T-helper 1 cell treated with Interleukin-12 subunit alpha and Interleukin-12 subunit beta and Interleukin-4 antibody, amounts not matched to agents 30 ng/mL and 1 ng/mL, for 36 hours (primary cell): Measurements from ENCODE around the gene CYB561D2. TPM values are rescaled to one million over a fixed set of nuclear protein-coding genes. Genes with fewer than 3 reads are reported as not detected.

ENCODE experiments used
- intact Hi-C: fragments of 100-400 bp; cut with micrococcal nuclease; formaldehyde crosslinking; loops from one replicate; pipeline ENCODE4 v1.15.1; 2024
- total RNA-seq: library from RNA; stranded (reverse); gene quantifications from 2 replicates; pipeline ENCODE4 v1.2.3, GENCODE V29; 2022

The CYB561D2 gene
- total RNA-seq, 1 donor from 2014 or later: 45.6 TPM

DNA sequence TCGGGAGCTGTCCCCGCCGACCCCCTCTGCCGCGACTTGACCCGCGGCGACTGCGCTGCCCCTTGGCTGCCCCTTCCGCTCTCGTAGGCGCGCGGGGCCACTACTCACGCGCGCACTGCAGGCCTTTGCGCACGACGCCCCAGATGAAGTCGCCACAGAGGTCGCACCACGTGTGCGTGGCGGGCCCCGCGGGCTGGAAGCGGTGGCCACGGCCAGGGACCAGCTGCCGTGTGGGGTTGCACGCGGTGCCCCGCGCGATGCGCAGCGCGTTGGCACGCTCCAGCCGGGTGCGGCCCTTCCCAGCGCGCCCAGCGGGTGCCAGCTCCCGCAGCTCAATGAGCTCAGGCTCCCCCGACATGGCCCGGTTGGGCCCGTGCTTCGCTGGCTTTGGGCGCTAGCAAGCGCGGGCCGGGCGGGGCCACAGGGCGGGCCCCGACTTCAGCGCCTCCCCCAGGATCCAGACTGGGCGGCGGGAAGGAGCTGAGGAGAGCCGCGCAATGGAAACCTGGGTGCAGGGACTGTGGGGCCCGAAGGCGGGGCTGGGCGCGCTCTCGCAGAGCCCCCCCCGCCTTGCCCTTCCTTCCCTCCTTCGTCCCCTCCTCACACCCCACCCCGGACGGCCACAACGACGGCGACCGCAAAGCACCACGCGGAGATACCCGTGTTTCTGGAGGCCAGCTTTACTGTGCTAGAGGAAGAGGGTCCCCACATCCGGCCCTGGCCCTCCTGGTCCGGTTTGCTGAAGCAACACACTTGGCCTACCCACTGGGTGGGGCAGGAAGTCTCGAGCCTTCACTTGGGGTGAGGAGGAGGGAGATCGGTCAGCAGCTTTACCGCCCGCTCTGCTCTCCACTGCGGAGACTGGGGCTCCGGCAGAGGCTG is 10.0 kb upstream of the CYB561D2 start, which contains the start of gene RASSF1:
Gene RASSF1, minus strand, starts transcription at position 389 of the 882 bp plus-strand sequence. Its CDS starts 31 bp downstream, at position 358.
- intact Hi-C loops: loop anchor here (1.0 kb wide), 1 partner anchor 10 kb away; the partner anchor contains the start of genes CYB561D2 and NPRL2

DNA sequence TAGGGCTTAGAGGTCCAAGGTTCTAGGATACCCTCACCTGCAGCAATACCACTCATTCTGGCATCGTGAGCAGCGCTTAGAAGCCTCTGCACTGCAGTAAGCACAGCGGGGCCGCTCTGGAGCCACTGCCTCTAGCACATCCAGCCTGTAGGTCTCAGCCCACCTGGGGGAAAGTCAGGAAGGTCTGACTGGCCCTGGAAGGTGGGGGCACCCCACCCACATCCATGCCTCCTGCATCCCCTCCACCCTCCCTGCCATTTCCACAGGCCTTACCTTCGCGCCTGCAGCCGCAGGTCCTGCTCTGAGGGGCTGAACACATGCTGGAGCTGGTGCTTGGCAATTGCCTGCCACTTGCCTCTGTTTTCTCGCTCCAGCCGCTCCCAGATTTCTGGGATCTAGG is 9.1 kb upstream of the CYB561D2 start:
- intact Hi-C loops: loop anchor here (1.0 kb wide), 1 partner anchor 9 kb away; the partner anchor contains the start of genes CYB561D2 and NPRL2

DNA sequence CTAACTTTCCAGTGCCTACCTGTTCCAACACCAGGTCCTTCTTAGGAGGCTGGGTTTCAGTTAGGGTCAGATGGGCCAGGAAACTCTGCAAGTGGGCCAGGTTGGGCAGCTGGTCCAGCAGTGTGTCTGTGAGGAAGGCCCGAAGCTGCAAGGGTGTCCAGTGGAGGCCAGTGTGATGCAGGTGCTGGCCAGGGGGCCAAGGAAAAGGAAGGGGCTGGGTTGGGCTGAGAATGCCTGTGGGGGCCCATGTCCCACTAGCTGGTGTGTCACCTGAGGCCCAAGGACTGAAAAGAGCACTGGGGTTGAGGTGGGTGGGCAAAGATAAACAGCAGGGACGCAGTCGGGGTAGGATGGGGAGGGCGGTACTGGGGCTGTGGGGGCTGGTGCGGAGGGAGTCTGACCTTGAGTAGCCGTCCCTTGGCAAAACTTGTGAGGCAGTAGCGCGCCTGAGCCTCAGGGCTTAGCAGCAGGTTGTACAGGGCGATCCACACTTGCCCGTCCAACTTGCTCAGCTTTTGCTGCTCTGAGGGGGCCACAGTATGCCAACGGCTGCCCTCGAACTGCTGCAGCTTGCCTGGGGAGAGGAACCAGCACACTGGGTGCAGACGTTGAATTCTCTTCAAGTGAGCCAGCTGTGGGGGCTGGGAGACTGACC is 8.5 kb upstream of the CYB561D2 start:
- intact Hi-C loops: loop anchor here (1.0 kb wide), 1 partner anchor 8 kb away; the partner anchor contains the start of genes CYB561D2 and NPRL2

DNA sequence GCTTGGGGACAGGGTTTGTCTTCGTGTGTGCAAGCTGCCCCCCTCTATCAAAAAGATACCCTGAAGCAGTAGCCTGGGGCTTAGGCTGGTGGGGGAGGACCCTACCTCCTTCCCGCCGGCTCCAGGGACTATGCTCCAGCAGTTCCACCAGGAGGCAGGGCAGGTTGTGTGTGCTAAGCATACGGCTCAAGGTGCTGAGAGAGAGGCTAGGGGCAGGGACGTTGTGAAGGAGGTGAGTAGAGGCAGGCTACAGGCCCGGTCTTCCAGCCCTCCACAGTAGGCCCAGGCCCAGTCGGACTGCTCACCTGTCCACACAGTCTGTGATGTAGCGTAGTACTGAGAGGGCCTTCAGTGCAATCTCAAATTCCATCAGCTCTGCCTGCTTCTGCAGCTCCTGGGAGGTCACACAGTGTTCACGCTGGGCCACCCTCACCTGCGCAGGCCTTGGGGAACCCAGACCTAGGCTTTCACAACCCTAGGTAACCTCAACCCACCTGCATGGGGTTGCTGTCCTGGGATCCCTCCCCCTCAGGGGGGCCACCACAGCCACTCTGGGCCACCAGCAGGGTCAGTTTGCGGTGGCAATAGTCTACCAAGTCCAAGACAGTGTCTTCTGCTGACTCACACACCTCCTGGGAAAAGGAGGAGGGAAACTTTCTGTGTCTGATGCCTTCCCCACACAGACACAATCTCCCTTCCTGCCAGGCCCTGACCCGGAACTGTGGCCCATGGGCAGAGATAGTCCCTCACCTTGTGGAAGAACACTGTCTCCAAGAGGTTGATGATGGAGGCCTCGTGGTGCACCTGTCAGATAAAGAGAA is 7.6 kb upstream of the CYB561D2 start:
- intact Hi-C loops: no loop called here

DNA sequence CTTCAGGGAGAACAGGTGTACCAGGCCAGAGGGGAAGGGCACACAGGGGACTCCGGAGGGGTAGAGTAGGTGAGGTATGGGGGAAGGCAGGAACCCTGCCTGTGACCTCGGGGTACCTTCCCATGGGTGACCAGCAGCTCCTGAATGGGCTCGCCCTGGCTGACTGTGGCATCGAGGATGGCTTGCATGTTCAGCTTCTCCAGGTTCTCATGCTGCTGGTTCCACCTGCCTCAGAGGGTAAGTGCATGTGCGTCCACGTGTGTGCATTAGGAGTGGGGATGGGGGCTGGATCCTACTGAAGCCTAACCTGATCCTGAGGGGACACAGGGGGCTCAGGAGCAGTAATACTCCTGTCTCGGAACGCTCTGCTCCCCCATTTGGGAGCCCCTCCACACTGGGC is 5.7 kb upstream of the CYB561D2 start:
- intact Hi-C loops: loop anchor here (2.0 to 5.0 kb wide), 2 partner anchors 14 to 1342 kb away; partner anchors contain the start of gene TMEM115

DNA sequence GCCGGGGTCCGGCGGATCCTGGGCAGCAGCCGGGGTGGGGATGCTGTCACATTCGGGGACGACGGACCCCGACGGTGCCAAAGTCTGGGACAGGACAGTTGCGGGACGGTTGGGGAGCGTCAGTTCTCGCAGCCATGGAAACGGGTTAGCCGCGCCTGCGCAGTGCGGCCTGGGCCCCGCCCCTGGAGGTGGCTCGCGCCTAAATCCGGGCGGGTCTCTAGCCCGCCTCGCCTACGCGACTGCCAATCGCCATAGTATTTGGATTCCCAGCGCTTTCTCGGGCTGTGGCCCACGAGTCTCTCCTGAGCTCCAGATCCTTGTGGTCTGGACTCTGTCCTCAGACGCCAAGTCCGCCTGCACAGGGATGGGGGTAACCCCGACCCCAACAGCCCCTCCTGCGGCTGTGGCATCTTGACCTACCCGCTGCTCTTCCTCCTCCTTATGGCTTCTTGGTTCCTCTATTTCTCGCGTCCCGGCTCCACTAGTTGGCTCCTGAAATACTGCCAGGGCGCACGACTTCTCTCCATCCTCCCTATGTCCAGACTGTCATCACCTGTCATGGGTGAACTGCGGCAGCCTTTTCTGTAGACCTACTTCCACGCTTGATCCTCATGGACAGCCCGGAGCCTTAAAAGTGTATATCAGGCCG is 5.0 kb upstream of the CYB561D2 start, which contains the start of gene ZMYND10:
Gene ZMYND10, minus strand, starts transcription at position 147 of the 649 bp plus-strand sequence. CDS start 153 bp downstream, outside the sequence.
- intact Hi-C loops: loop anchor here (2.0 to 5.0 kb wide), 2 partner anchors 13 to 1342 kb away; partner anchors contain the start of gene TMEM115

DNA sequence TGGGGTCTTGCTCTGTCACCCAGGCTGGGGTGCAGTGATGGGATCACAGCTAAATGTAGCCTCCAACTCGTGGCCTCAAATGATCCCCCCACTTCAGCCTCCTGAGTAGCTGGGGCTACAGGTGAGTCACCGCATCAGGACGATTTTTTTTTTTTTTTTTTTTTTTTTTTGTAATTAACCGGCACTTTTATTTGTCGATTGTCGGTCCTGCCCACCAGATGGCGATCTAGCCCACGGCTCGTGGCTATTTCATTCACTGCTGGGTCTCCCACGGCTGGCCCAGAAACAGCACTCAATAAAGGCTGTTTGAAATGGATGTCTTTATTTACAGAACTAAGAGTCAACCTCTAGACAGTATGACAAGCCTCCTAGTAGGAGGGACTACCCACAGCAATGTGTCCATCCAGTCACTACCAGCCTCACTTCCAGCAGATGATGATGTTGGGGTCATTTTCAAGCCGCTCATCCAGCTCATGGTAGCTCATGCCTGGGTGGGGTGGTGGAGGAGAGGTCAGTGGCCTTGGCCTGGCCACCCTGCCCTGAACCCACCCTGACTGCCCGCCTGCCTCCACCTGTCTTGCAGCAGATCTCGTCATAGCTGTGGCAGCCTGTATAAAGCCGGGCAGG is 3.4 kb upstream of the CYB561D2 start:
- intact Hi-C loops: loop anchor here (1.0 to 5.0 kb wide), 3 partner anchors 195 to 1340 kb away; no protein-coding TSS in a partner anchor

DNA sequence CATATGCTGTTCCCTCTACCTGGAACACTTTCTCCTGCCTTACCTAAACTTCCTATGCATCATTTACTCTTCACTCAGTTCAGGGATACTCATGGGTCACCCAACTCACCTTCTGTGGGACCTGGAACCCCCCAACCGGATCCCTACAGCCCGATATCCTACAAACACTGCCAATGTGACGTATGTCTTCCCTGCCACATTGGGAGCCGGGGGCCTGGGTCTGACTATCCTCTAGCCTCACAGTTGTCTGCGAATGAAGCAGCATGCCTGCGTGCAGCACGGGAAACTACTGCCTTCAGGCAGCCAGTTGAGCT is 492 bp upstream of the CYB561D2 start:
- intact Hi-C loops: loop anchor here (1.0 to 10.0 kb wide), 11 partner anchors 9 to 1705 kb away; partner anchors contain the start of genes DUSP7, HEMK1, HYAL3 and MANF

DNA sequence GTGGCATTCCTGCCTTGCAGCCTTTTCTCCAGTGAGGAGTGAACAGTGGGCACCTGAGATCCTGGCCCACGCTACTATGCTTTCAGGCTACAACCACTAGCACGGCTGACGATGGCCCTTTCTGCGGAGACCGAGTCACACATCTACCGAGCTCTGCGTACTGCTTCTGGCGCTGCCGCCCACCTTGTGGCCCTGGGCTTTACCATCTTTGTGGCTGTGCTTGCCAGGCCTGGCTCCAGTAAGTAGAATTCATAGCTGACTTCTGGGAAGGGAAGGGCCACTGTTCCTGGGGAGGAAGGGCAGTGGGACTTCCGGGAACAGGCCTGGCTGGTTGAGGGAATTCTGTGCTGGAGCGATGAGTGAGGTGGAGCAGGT is 648 bp downstream of the CYB561D2 start:
- intact Hi-C loops: loop anchor here (1.0 to 10.0 kb wide), 9 partner anchors 8 to 1703 kb away; partner anchors contain the start of genes DUSP7, HEMK1, IFRD2 and MANF

DNA sequence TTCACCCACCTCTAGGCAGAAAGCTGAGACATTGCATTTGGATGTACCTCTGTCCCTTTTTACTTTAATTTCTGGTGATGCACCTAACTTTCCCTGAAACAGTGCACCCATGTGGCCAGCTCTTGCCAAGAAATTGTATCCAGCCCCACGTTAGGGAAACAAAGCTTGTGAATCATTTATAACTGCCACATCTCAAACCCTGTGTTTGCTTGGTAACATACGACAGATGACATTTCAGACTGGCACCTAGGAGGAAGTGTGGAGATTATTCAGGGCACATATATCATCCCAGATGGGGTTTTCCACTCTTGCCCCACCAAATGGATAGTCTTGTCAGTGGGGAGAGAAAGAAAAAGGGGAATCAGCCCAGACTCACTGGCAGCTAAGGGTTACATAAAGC is 2.1 kb downstream of the CYB561D2 start:
- intact Hi-C loops: loop anchor here (5.0 to 10.0 kb wide), 3 partner anchors 100 to 1702 kb away; partner anchors contain the start of genes DUSP7, PARP3 and RRP9

DNA sequence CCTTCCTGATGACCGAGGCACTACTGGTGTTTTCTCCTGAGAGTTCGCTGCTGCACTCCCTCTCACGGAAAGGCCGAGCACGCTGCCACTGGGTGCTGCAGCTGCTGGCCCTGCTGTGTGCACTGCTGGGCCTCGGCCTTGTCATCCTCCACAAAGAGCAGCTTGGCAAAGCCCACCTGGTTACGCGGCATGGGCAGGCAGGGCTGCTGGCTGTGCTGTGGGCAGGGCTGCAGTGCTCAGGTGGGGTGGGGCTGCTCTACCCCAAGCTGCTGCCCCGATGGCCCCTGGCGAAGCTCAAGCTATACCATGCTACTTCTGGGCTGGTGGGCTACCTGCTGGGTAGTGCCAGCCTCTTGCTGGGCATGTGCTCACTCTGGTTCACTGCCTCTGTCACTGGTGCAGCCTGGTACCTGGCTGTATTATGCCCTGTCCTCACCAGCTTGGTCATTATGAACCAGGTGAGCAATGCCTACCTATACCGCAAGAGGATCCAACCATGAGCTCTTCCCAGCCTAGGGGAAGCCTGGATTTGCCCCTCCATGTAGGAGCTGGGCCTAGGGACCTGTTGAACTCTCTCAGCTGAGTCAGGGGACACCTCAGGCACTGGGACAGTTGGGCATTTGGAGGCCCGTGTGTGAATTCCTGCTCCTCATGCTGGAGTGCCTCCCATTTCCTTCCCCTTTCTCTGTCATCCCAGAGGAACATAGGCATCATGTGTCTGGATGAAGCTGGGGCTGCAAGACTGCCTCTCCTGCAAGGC is 2.8 kb downstream of the CYB561D2 start:
- intact Hi-C loops: loop anchor here (5.0 to 10.0 kb wide), 3 partner anchors 99 to 1701 kb away; partner anchors contain the start of genes DUSP7, PARP3 and RRP9

DNA sequence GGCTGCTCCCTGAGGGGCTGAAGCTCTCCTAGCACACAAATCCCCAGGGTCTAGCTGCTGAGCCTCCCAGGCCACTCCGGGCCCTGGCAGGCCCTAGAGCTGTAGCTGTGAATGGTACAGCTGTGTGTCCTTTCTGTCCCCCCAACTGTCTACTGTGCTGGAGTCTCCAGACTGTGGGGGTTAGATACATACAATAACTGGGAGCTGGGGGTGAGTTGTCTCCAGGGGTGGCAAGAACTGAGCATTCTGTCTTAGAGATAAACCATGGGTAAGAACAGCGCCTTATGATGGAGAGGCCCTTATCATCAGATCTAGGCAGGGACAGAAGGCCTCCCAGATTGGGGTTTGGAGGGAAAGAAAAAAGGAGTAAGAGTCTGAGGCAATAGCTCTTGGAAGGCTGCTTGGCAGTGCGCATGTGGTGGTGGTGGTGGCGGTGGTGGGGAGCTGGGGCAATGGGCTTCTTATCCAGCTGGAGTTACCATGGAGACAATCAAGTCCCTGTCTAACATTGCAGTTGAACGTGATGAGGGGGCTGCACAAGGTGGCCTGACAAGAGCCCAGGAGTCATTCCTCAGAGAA is 3.6 kb downstream of the CYB561D2 start:
- intact Hi-C loops: loop anchor here (5.0 to 10.0 kb wide), 3 partner anchors 98 to 1701 kb away; partner anchors contain the start of genes DUSP7, PARP3 and RRP9

DNA sequence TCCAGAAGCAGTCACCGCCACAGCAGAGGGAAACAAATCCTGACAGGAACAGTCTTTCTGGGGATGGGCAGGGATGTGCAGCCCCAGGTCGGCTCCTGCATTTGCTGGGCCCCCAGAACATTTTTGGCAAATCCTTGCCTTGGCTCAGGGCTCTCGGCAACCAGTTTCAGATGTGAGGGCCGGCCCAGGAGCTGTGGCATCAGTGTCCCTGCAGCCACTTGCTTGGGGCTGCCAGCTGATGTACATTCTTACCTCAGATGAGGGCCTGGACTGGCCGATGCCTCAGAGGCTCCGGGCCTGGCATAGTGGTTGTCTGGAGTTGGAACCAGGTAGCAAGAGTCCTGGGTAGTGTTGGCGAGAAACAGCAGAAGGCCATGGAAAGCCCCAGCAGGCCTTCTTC is 4.2 kb downstream of the CYB561D2 start:
- intact Hi-C loops: loop anchor here (5.0 to 10.0 kb wide), 4 partner anchors 97 to 1700 kb away; partner anchors contain the start of genes DUSP7, GNAI2, PARP3 and RRP9

DNA sequence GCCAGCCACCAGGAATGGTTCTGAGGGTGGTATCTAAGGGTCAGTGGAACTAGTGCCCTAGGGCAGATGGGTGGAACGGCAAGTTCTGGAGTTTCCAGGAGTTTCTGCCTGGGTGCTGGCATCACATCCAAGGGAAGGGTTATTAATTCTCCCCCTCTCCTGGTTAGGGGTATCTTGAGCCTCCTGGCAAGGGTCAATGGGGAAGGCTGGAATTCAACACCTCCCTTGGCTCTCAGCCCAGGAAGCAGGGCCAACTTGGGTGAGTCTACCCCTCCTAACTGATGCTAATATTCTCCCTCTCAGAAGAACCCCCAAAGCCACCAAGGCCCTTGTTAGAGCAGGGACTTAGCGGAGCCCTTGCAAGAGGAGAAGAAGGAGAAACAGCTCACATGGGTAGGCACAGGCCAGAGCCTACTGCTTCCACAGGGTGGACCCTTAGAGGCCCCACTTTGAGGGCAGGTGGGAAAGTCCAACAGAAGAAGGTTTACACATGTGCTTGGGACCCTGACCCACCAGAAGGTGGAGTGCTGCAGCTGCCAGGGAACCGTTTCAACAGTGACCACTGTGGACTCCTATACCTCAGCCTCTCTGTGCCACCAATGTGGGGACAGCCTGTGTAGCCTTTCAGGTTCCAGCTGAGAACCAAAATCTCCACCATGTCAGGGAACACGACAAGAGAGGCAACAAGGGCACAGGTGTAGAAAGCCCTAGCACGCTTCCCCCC is 5.3 kb downstream of the CYB561D2 start:
- intact Hi-C loops: loop anchor here (5.0 to 10.0 kb wide), 2 partner anchors 119 to 1699 kb away; partner anchors contain the start of genes DUSP7 and GNAI2

DNA sequence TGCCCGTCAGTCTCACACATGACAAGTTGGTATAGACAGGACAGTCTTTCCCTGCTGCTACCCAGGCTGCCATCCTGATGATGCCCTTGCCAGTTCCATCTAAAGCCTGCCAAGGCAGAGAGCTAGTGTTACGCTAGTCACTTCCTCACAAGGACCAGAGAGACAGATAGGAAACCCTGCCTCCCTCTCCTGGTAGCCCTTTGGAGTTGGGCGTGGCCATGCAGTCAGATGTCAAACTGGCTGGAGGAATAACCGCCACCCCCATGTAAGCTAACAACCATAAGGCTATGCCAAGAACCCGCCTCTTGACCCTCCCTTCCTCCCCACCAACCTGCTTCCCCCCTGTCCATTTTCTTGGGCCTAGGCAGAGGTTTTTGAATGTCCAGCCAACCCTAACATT is 5.9 kb downstream of the CYB561D2 start:
- intact Hi-C loops: loop anchor here (5.0 to 10.0 kb wide), 2 partner anchors 119 to 1698 kb away; partner anchors contain the start of genes DUSP7 and GNAI2

DNA sequence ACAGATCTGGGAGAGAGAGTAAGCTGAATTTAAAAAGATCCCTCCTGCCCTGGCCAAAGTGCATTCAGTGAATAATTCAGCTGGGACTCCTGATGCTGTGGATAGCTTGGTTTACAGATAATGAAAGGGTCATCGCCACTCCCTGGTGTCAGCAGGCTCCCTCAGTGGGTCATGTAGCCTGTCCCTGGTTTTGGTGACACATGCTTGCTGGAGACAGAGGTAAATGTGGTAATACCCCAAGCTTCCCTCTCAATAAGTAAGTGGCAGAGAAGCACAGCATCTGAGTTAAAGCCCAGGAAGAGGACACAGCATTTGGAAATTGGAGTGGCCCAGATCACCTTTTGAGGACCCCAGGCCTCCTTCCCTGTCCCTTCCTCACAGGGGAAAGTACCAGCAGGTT is 6.8 kb downstream of the CYB561D2 start:
- intact Hi-C loops: loop anchor here (5.0 to 10.0 kb wide), 2 partner anchors 120 to 1697 kb away; partner anchors contain the start of genes DUSP7 and GNAI2

DNA sequence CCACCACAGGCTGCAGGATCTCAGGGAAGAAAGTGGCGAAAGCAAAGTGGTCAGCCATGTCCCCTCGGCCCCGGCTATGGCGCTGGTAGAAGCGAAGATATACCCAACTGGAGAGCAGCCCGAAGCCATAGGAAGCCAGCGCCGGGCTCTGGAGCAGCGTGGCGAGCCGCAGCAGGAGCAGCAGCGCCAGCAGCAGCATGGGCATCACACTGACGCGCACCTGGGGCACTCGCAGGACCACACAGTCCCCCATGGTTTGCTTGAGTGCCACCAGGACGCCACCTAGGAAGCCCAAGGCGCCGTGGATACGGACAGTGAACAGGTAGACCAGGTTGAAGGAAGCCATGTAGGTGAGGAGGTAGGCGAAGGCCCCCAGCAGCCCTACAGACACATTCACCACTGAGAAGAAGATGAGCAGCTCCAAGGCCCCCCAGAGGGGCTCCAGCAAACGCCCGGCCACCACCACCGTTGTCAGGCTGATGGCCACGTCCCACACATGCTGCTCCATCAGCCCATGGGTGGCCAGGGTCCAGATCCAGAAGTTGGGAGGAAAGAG is 7.8 kb downstream of the CYB561D2 start:
- intact Hi-C loops: loop anchor here (2.0 to 10.0 kb wide), 5 partner anchors 14 to 1696 kb away; partner anchors contain the start of genes DCAF1, DUSP7, GNAI2 and MAPKAPK3
